ENCODE data around the gene RBM12.

Gene RBM12

DNA sequence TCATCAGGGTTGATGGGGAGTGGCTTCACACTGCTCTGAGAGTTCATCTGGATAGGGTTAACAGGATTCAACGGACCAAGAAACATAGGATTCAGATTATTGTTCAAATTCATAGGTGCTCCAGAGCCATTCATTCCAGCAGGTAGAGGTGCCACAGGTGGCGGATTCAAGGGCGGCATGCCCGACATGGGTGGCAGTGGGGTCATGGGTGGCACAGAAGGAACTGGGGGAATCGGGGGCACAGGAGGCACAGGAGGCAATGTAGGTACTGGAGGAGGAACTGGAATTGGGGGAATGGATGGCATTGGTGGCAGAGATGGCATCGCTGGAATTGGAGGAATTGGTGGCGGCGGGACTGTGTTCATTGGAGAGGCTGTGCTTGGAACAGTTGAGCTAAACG, 10.3 kb downstream of the RBM12 start:
- DNase-seq (ENCODE audit: extremely low read depth in 1 of 2, low read depth in 1 of 2) = no peak

- no peak for DNase-seq (ENCODE audit: extremely low read depth in 1 of 2, low read depth in 1 of 2)
These were observed 10.8 kb downstream of the RBM12 start for GRCh38 chr20:35653893-35654292.

GRCh38 chr20:35653430-35653734, 11.3 kb downstream of the RBM12 start:
- no peak for DNase-seq (ENCODE audit: extremely low read depth in 1 of 2, low read depth in 1 of 2)

DNA sequence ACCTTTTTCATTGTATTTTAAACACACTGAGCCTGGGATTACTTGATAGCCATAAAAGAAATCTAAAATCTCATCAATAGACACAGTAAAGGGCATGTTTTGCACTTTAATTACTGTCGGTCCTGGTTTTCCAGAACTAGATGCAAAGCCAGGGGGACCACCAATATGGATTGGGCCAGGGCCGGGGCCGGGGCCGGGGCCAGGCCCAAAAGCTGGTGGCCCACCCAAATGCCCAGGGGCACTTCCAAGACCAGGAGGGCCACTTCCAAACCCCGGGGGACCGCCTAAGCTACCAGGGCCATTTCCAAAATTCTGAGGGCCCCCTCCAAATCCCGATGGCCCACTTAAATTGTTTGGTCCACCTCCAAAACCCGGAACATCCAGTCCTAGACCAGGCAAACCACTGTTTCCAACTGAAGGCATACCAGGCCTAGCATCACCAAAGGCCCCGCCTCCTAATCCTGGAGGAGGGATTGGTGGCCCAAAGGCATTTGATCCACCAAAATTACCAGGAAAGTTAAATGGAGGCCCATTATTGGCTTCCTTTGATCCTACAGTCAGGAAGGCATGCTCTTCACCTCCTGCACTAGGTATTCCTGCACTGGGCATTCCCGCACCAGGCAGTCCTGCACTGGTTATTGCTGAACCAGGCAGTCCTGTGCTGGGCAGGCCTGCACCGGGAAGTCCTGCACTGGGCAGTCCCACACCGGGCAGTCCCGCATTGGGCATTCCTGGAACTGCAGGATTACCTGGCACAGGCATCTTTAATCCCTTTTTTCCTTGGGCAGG, 11.9 kb downstream of the RBM12 start:
- DNase-seq (ENCODE audit: extremely low read depth in 1 of 2, low read depth in 1 of 2) = no peak

DNA sequence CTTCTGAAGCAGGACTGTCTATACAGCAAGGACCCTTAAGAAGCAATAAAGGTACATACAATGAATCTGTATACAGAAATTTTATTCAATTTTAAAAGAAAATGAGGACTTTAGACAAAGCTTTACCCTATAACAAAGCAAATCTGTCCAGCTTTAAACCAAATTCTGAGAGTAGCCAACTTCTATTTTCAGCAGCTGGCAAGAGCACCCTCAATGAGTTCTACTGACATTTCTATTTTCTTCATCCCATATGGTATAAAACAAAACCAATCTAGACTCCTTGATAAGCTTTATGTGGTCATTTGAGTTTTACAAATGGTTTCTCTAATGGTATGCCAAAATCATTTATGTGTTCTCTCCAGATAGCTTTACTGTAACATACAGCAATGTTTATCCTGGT, 12.7 kb downstream of the RBM12 start:
- no peak for DNase-seq (ENCODE audit: extremely low read depth in 1 of 2, low read depth in 1 of 2)

DNA sequence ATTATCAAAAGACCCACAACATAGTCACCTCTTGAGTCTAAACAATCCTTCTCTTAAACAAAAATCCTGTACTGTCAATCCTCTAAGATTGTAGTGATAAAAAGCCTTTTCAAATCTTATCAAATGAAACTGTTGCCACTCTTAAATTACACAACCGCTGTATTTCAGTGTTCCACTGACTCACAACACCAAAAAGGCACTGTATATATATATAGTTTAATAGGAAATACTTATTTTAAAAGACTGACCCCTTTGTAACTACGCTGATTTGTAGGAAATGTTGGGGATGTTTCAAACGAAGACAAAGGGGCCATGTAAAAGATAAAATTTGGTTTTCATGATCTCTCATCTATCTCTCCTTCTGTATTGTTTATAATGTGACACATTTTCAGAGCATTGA, 14.1 kb downstream of the RBM12 start:
- DNase-seq (ENCODE audit: extremely low read depth in 1 of 2, low read depth in 1 of 2) = no peak

- no peak for DNase-seq (ENCODE audit: extremely low read depth in 1 of 2, low read depth in 1 of 2)
These were observed 15.9 kb downstream of the RBM12 start for GRCh38 chr20:35648836-35649235.

DNA sequence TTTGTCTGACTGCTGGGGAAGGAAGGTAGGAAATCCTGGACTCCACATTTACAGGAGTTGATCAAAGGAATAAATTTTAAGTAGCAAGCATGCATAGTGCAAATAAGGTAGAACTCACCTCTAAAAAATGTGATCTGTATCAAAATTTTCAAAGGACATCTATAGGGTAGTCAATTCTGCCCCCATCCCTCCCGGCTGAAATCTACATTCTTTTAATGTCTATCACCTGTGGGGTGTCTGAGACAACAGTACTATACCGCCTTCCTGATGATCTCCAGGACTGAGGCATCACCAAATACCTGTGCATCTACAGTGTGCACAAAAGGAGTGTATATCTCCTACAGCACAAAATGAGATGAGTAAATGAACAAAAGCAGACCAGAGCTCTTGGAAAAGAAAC, 19.9 kb downstream of the RBM12 start:
- DNase-seq (ENCODE audit: extremely low read depth in 1 of 2, low read depth in 1 of 2) = no peak

GRCh38 chr20:35643045-35643444, 21.7 kb downstream of the RBM12 start:
- no peak for DNase-seq (ENCODE audit: extremely low read depth in 1 of 2, low read depth in 1 of 2)

GRCh38 chr20:35641743-35642142, 23.0 kb downstream of the RBM12 start:
- DNase-seq (ENCODE audit: extremely low read depth in 1 of 2, low read depth in 1 of 2) = no peak

DNA sequence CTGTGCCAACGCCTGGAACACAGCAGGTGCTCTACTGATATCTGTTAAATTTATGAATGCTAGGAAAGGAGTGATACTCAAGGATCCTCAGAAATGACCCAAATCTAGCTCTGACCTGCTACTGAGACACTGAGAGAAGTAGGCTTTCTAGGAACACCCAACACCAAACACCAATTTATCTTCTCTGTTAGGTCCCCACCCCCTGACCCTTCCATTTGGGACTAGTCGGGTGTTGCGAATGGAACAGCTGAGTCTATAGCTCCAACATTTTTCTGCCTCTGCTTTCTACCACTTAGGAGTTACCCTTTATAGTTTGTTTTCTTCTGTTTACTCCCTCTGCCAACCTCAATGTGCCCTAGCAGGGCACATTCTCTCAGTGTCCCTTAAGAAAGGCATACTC, 24.0 kb downstream of the RBM12 start:
- DNase-seq (ENCODE audit: extremely low read depth in 1 of 2, low read depth in 1 of 2) = no peak

DNA sequence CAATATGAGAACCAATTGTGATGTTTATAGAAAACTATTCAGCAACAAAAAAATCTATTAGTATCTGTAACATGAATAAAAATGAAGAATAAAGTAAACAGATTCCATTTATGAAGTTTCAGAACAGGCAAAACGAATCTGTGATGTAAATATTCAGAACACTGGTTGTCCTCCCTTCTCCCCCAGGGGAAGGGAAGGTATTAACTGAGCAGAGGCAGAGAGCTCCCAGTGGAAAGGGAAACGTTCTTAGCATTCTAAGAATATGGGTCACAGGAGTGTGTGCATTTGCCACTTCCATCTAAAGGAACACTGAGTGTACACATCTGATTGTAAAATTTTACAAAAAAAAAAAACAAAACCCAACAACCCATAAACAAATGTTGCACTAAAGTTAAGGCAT, 25.9 kb downstream of the RBM12 start:
- DNase-seq (ENCODE audit: extremely low read depth in 1 of 2, low read depth in 1 of 2) = no peak

- no peak for DNase-seq (ENCODE audit: extremely low read depth in 1 of 2, low read depth in 1 of 2)
These were observed 27.4 kb downstream of the RBM12 start for GRCh38 chr20:35637276-35637675.

- DNase-seq (ENCODE audit: extremely low read depth in 1 of 2, low read depth in 1 of 2) = no peak
These were observed 28.6 kb downstream of the RBM12 start for GRCh38 chr20:35636095-35636494.

- no peak for DNase-seq (ENCODE audit: extremely low read depth in 1 of 2, low read depth in 1 of 2)
These were observed 29.0 kb downstream of the RBM12 start for GRCh38 chr20:35635652-35636051.

- DNase-seq (ENCODE audit: extremely low read depth in 1 of 2, low read depth in 1 of 2) = no peak
These were observed 32.1 kb downstream of the RBM12 start for GRCh38 chr20:35632539-35633115.

- DNase-seq (ENCODE audit: extremely low read depth in 1 of 2, low read depth in 1 of 2) = no peak
These were observed 34.1 kb downstream of the RBM12 start for GRCh38 chr20:35630636-35631035.

GRCh38 chr20:35629427-35630145, 35.1 kb downstream of the RBM12 start:
- DNase-seq (ENCODE audit: extremely low read depth in 1 of 2, low read depth in 1 of 2) = no peak

GRCh38 chr20:35627121-35627520, 37.6 kb downstream of the RBM12 start:
- DNase-seq (ENCODE audit: extremely low read depth in 1 of 2, low read depth in 1 of 2) = no peak

- no peak for DNase-seq (ENCODE audit: extremely low read depth in 1 of 2, low read depth in 1 of 2)
These were observed 38.2 kb downstream of the RBM12 start for GRCh38 chr20:35626386-35627001.

DNA sequence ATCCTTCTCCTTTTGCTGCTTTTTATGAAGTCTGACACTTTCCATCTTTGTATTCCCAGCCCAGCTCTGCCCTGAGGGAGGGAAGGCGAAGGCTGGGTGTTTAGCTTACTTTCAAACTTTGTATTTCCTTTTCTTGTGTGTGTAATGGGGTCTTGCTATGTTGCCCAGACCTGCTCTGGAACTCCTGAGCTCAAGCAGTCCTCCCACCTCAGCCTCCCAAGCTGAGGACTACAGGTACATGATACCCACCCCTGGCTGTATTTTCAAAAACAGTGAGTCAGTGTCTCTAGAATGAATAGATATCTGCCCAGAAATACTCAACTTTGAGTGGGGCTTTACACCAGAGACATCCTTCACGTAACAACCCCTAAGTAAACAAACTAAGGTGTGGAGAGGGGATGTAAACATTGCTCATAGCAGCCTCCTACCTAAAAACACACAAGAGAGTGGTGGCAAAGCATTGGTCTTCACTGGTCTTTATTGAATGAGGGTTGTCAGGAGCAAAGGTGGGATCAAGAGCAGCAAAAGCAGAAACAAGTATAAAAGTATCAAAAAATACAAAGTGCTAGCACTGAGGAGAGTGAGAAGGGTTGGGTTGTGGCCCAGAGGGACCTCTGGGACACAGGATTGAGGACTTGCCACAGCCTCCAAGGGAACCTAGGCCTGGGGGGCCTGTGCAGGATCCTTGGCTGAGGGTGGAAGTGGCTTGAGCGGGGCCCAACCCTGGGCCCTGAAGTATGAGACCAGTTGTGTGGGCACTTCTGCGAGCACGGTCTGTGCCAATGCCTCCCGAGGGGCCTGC, 38.9 kb downstream of the RBM12 start:
- DNase-seq (ENCODE audit: extremely low read depth in 1 of 2, low read depth in 1 of 2) = no peak

Data from activated CD8-positive, alpha-beta memory T cell treated with anti-CD3 and anti-CD28 coated beads for 1 hour (primary cell).